Frontal cortex (tissue), 4 donors: Measurements from ENCODE around the gene NPIPB8. TPM values are rescaled to one million over a fixed set of nuclear protein-coding genes. Genes with fewer than 3 reads are reported as not detected.
"Not testable (repeated sequence)": the region's sequence is repeated elsewhere in the genome, so short reads cannot be mapped to it uniquely, and the experiment has no call there.

ENCODE experiments used
- DNase-seq, 2 donors: peaks; one replicate each; pipeline ENCODE4 v3.0.0; 2012; ENCODE audit warnings: low spot score in 2 of 2
- FAIRE-seq: peaks from 2 replicates; lab custom pipeline; 2012; peaks lifted over from hg19 to GRCh38; lab: Jason Lieb, UNC
- total RNA-seq: library from RNA; depleted of rRNA; stranded (reverse); fragments of >200 nt; gene quantifications from one replicate; pipeline ENCODE4 v1.2.3, GENCODE V29; 2014
- donor health status: control.
- donor health status: control.
- donor health status: control.

The NPIPB8 gene
- total RNA-seq, 1 donor from 2014 or later = not detected

GRCh38 chr16:28622532-28623171 is 15.2 kb upstream of the NPIPB8 start:
- not testable (repeated sequence) for FAIRE-seq
- peak in 1 of 2 donors; percentile 2 for DNase-seq

DNA sequence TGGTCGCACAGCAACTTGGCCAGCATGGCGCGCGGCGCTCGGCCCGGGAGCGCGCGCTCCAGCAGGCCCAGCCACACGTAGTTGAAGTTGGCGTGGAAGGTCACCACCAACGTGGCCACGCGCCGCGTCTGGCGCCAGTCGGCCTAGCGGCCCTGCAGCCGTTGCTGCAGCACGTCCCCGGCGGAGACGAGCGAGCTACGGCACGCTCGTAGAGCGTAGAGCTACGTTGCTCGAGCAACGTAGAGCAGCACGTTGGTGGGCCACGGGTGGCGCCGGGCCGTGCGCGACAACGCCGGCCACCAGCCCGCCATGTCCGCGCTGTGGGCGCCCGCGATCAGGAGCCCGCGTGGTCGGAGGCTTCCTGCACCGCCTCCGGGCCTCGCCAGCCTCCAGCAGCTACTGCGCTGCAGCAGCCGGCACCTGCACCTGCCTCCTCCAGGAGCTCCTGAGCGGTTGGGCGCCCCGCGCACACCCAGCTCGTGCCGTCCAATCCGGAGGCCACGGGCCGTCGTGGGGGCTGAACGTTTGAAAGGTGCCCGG is 14.6 kb upstream of the NPIPB8 start:
- no peak for FAIRE-seq
- DNase-seq = peak in 1 of 2 donors; percentile 33

DNA sequence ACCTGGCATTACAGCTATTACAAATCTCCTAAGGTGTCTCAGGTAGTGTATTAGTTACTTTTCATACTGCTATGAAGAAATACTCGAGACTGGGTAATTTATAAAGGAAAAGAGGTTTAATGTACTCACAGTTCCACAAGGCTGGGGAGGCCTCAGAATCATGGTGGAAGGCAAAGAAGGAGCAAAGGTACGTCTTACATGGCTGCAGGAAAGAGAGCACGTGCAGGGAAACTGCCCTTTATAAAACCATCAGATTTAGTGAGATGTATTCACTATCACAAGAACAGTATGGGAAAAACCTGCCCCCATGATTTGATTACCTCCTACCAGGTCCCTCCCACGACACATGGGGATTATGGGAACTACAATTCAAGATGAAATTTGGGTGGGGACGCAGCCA is 7.0 kb upstream of the NPIPB8 start:
- FAIRE-seq, DNase-seq: not testable (repeated sequence)

DNA sequence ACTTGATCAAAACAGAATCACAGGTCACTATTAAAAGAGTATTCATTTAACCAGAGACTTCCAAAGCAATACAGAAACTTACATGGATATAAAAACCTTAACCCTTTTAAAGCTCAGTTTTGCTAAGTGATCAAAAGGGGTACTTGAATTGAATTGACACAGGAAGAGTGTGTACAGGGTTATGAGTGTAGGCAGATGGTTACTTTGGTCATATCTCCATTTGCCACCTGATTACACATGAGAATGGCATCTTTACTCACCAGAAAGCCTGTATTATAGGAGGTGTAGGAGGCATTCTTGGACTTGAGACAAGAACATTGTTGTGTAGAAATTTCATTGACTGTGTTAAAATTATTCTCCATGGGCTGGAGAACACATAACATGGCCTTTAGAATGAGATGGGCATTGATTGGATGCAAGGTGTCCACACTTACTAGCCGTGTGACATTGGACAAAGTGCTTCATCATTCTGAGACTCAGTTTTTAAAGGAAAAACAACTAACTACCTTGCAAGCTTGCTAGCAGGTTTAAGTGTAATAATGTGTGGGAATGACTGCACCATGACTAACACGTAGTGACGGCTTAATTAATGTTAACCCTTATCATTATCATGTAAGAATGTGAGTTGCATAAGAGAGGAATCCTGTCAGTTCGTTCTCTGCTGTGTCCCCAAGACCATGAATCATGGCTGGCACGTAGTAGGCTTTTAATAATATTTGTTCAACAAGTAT is 1.6 kb upstream of the NPIPB8 start:
- DNase-seq, FAIRE-seq: not testable (repeated sequence)

- not testable (repeated sequence) for DNase-seq, FAIRE-seq
Measured at GRCh38 chr16:28638359-28638758, 494 bp downstream of the NPIPB8 start.

DNA sequence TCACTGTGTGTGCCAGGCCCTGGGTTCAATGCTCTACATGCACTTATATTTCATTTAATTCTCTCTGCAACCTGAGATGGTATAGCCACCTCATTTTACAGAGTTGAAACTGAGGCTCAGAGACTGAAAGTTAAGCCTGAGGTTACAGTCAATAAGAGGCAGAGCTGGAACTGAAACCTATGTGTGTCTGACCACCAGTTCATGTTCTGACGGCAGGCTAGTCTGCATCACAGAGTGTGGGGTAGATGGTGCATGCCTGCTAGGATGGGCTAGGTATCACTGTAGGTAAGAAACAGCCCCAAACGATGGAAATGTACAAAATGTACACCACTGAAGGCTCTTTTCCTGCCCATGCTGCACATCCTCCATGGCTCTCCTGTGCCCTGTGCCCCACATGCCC is 2.1 kb downstream of the NPIPB8 start:
- not testable (repeated sequence) for FAIRE-seq, DNase-seq

GRCh38 chr16:28666264-28666663 is 28.4 kb downstream of the NPIPB8 start:
- not testable (repeated sequence) for DNase-seq, FAIRE-seq

- not testable (repeated sequence) for FAIRE-seq, DNase-seq
Measured at GRCh38 chr16:28667480-28667879, 29.6 kb downstream of the NPIPB8 start.

- not testable (repeated sequence) for DNase-seq, FAIRE-seq
Measured at GRCh38 chr16:28668199-28668598, 30.3 kb downstream of the NPIPB8 start.

DNA sequence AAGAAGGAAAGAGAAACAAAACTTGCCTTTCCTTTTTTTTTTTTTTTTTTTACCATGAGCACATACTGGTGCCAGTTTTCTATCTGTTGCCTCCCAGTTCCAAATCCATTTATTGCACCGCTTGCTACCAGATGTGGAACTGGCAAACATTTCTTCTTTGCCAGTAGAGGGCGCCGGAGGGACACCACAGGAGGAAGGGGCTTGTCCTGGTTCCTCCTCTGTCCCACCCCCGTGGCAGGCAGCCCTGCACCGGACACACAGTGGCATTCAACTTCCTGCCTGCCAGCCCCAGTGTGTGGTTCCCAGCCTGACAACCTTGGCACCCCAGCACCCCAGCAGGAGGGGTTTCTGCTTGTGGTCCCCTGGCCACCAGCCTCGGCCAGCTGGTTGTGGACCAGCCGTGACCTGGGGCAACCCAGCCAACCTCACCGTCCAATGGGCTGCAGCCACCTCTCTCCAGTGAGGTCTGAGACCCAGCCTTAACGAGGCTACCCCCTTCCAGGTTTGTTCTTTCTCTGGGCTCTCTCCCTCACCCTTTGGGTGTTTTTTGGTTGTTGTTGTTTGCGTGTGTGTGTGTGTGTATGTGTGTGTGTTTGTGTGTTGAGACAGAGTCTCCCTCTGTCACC is 50.6 kb downstream of the NPIPB8 start:
- not testable (repeated sequence) for DNase-seq, FAIRE-seq

DNA sequence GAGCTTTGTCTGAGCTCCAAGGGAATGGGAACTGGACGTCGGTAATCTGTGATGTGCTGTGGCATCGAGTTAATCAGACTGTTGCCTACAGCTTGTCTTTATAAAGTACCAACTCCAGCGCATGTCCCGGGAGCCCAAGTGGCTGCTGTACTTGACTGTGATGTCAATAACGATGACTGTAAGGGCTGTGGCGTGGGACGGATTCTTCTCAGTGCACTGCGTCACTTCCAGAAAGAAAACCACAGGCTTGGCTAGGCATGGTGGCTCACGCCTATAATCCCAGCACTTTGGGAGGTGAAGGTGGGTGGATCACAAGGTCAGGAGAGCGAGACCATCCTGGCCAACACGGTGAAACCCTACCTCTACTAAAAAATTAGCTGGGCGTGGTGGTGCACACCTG is 51.6 kb downstream of the NPIPB8 start:
- FAIRE-seq, DNase-seq: not testable (repeated sequence)

DNA sequence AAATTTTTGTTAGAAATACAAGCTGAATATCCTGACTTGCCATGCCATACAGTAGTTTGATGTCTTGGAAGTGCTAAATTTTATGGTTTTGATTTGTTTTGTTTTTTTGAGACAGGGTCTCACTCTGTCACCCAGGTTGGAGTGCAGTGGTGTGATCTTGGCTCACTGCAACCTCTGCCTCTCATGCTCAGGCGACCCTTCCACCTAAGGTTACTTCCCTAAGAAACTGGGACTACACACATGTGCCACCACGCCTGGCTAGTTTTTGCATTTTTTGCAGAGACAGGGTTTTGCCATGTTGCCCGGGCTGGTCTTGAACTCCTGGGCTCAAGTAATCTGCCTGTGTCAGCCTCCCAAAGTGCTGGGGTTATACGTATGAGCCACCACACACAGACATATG is 53.9 kb downstream of the NPIPB8 start:
- not testable (repeated sequence) for DNase-seq, FAIRE-seq

- FAIRE-seq, DNase-seq: not testable (repeated sequence)
Measured at GRCh38 chr16:28693257-28693950, 55.5 kb downstream of the NPIPB8 start.

DNA sequence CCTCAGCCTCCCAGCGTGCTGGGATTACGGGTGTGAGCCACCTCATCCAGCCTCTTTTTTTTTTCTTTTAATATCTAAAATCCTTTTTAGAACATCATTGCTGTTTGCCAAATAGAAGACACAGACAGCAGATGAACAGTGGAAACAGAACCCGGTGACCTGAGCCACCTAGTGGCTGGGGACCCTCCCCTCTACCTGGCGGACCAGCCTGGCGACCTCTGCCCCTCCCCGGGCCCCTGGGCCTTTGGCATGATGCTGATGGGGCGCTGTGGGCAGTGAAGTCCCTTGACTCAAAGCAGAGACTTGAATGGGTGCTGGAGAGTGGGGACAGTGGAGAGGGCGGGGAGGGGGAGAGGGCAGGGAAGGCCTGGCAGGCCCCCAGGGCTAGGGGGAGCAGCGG is 61.9 kb downstream of the NPIPB8 start:
- not testable (repeated sequence) for DNase-seq, FAIRE-seq

GRCh38 chr16:28700349-28700748 is 62.5 kb downstream of the NPIPB8 start:
- DNase-seq, FAIRE-seq: not testable (repeated sequence)

GRCh38 chr16:28701384-28701783 is 63.5 kb downstream of the NPIPB8 start:
- DNase-seq, FAIRE-seq: not testable (repeated sequence)

DNA sequence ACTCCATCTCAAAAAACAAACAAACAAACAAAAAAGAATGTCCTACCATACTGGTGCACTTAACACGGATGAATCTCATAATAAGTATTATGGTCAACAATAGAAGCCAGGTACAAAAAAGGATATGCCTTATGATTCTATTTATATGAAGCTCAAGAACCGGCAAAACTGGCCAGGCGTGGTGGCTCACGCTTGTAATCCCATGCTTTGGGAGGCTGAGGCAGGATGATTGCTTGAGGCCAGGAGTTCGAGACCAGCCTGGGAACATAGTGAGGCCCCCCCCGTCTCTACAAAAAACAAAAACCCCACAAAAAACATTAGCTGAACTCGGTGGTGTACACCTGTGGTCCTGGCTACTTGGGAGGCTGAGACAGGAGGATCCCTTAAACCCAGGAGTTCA is 66.4 kb downstream of the NPIPB8 start:
- FAIRE-seq, DNase-seq: not testable (repeated sequence)
